Pancreas (tissue), 10 donors: ENCODE measurements around the gene KCNH1. TPM values are rescaled to one million over a fixed set of nuclear protein-coding genes. Genes with fewer than 3 reads are reported as not detected.

ENCODE experiments used
- ATAC-seq, 4 donors: fragments of 200-7000 bp; cut with Tn5 transposase; one replicate each; pipeline versions ENCODE4 v1.8.0 to v1.9.1; 2020; ENCODE audit warnings: mild to moderate bottlenecking in 4 of 4, moderate library complexity in 4 of 4
- DNase-seq, 6 donors: peaks; one replicate each; pipeline ENCODE4 v3.0.0-alpha.2; 2020
- FAIRE-seq: peaks from 2 replicates; lab custom pipeline; 2012; peaks lifted over from hg19 to GRCh38; lab: Jason Lieb, UNC
- H3K27ac ChIP-seq, 4 donors: fragments of 200-600 bp; sonication (generic); 1 replicate in 3 of 4; 2 replicates in 1 of 4; pipeline versions ENCODE4 v1.5.0 to v1.8.0; 2020
- H3K27me3 ChIP-seq, 4 donors: fragments of 200-600 bp; one replicate each; pipeline ENCODE4 v1.8.0; 2021
- H3K36me3 ChIP-seq, 3 donors: fragments of 200-600 bp; sonication (generic) in 1 of 3; one replicate each; pipeline versions ENCODE4 v1.5.0 to v1.8.0; 2020 to 2021
- H3K4me1 ChIP-seq, 3 donors: fragments of 200-600 bp; one replicate each; pipeline ENCODE4 v1.8.0; 2021
- H3K4me3 ChIP-seq, 4 donors: fragments of 200-600 bp; sonication (generic) in 2 of 4; one replicate each; pipeline versions ENCODE4 v1.5.0 to v1.8.0; 2020 to 2021
- H3K9me3 ChIP-seq, 4 donors: fragments of 200-600 bp; one replicate each; pipeline ENCODE4 v1.8.0; 2021
- WGBS, 2 donors: extraction: QIAGEN DNeasy Blood & Tissue Kit; methylation state at CpG; one replicate each; pipeline ENCODE4 v1.1.7; 2013; 5-methylcytosine and 5-hydroxymethylcytosine counted together
- intact Hi-C, 3 donors: fragments of 100-400 bp; cut with DNase I; formaldehyde crosslinking; loops; one replicate each; pipeline versions ENCODE4 v1.11.1 to v1.14.2; 2022
- polyA plus RNA-seq, 2 donors: library from polyadenylated mRNA; stranded (reverse); fragments of 200-250 nt; gene quantifications; one replicate each; pipeline ENCODE4 v1.2.3, GENCODE V29; 2013
- total RNA-seq, 6 donors: library from RNA; stranded (reverse); fragmentation: NEBNext Ultra II Directional in 4 of 6; extraction: Animal tissue kit (Norgen Biotek cat#: 25700) in 4 of 6; gene quantifications; one replicate each; pipeline versions ENCODE4 v1.2.1 to v1.2.4, GENCODE V29; 2021 to 2023
- TF ChIP-seq, protein P1 (sequence below), 4 donors: fragments of 200-600 bp; sonication (generic) in 3 of 4; IDR thresholded peaks; one replicate each; pipeline versions ENCODE4 v1.5.0 to v1.8.0; 2021; ENCODE audit warnings: antibody characterized with exemption in 4 of 4
- donor health status: healthy with polysubstance abuse.
- donor health status: DM: no; HTN: no; CAD: no; lungs with moderate emphysema.
- donor health status: DM: no; HTN: no; CAD: no.
- donor health status: control.
- donor health status: control.
- donor health status: Bipolar disorder and iron deficiency.
- donor health status: DM: yes; HTN: yes; CAD: no.
- donor health status: DM: no; HTN: no; CAD: no.
- donor health status: DM: no; HTN: no; CAD: no.
- donor health status: DM: yes; HTN: yes; CAD: no.

The KCNH1 gene, protein sequence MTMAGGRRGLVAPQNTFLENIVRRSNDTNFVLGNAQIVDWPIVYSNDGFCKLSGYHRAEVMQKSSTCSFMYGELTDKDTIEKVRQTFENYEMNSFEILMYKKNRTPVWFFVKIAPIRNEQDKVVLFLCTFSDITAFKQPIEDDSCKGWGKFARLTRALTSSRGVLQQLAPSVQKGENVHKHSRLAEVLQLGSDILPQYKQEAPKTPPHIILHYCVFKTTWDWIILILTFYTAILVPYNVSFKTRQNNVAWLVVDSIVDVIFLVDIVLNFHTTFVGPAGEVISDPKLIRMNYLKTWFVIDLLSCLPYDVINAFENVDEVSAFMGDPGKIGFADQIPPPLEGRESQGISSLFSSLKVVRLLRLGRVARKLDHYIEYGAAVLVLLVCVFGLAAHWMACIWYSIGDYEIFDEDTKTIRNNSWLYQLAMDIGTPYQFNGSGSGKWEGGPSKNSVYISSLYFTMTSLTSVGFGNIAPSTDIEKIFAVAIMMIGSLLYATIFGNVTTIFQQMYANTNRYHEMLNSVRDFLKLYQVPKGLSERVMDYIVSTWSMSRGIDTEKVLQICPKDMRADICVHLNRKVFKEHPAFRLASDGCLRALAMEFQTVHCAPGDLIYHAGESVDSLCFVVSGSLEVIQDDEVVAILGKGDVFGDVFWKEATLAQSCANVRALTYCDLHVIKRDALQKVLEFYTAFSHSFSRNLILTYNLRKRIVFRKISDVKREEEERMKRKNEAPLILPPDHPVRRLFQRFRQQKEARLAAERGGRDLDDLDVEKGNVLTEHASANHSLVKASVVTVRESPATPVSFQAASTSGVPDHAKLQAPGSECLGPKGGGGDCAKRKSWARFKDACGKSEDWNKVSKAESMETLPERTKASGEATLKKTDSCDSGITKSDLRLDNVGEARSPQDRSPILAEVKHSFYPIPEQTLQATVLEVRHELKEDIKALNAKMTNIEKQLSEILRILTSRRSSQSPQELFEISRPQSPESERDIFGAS
- total RNA-seq, result under 1 TPM; 0.24 to 0.49 (median 0.31) TPM
- polyA plus RNA-seq, result under 1 TPM; 0.46 to 0.61 TPM

DNA sequence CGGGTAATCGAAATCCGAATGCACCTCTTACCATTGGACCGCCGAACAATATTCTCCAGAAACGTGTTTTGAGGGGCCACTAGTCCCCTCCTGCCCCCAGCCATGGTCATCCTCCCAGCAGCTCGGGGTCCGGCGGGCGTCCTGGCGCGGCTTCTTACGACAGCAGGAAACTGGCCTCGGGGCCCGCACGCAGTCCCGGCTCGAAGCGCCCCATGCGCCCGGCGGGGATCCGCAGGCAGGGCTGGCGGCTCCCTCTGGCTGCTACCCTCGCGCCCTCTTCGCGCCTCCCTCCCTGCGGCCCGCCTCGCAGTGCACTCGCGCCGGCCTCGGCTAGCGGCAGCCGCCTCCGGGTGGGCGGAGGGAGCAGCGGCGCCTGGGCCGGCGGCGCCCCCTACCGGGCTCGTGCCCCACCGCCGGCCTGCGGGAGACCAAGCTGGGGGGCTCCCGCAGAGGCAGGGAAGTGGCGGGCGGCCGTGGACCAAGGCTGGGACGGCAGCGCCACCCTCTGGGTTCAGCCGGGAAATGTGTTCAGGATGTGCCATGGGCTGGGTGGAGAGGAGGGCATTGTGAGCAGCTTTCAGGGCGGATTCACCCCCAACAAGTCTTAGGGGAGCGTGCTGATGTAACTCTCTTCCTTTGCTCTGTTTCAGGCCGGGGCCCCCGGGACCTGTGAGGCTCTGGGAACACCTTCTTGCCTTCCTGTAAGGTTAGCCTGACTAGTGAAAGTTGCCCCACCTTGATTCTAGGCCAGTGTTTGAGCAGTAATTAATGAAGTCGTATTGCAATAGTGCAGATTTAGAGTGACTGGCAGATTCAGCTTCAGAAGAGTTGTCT, at the start of gene KCNH1:
Gene KCNH1 (minus strand): TSS at position 313 of the 834 bp plus-strand sequence. CDS start 203 bp downstream, at position 110.
- no peaks in the 10 kb centered on the region for H3K36me3 ChIP-seq
- FAIRE-seq (no peak), DNase-seq (peak; percentile 45 to 91 (median 68)), ATAC-seq (peak; percentile 94 to 97 (median 96))
- peaks cover 0 to 18% (median 0%) of the 10 kb centered on the region in 4 donors for H3K27me3 ChIP-seq
- no peak within 1 kb of the TSS for H3K27ac ChIP-seq
- TF ChIP-seq, protein P1, sequence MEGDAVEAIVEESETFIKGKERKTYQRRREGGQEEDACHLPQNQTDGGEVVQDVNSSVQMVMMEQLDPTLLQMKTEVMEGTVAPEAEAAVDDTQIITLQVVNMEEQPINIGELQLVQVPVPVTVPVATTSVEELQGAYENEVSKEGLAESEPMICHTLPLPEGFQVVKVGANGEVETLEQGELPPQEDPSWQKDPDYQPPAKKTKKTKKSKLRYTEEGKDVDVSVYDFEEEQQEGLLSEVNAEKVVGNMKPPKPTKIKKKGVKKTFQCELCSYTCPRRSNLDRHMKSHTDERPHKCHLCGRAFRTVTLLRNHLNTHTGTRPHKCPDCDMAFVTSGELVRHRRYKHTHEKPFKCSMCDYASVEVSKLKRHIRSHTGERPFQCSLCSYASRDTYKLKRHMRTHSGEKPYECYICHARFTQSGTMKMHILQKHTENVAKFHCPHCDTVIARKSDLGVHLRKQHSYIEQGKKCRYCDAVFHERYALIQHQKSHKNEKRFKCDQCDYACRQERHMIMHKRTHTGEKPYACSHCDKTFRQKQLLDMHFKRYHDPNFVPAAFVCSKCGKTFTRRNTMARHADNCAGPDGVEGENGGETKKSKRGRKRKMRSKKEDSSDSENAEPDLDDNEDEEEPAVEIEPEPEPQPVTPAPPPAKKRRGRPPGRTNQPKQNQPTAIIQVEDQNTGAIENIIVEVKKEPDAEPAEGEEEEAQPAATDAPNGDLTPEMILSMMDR (IDR thresholded peaks at IDR 0.05), result peak; percentile 61 to 87 (median 76)
- H3K4me3 ChIP-seq, result peak within 1 kb of the TSS; percentile 11 to 44 (median 22)
- WGBS, 2 donors, result 1% methylated on average over 45 to 61 of the region's 61 CpGs
- intact Hi-C loops, result loop anchor here in 2 of 3 donors (10.0 kb wide), 1 partner anchor 549 kb away; no protein-coding TSS in a partner anchor
- H3K4me1 ChIP-seq, result peaks cover 0 to 10% (median 0%) of the 10 kb centered on the region in 3 donors
- no peaks in the 10 kb centered on the region for H3K9me3 ChIP-seq

DNA sequence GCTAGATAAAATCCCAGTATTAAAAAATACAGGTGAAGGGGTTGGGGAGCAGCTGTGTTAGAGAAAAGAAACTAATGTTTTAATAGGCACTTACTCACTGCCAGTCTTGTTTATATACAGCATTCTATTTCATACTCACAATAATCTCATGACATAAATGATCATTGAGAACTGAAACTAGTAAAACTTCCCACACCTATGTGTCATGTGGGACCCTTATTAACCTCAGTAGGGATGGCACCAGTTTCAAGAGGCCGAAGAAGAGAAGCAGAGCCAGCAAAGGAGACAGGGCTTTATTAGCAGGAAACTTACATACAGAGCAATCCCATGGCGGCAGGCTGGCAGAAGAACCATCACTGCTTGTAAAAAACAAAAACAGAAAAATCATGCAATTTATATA, 48.8 kb upstream of the KCNH1 start:
- H3K4me1 ChIP-seq, result no peaks in the 10 kb centered on the region
- DNase-seq, result no peak
- FAIRE-seq, result no peak
- no peak for ATAC-seq
- no peaks in the 10 kb centered on the region for H3K27me3 ChIP-seq
- intact Hi-C loops, result no loop called here
- no peaks in the 10 kb centered on the region for H3K9me3 ChIP-seq
- H3K4me3 ChIP-seq, result no peak overlapping the region
- no peaks in the 10 kb centered on the region for H3K36me3 ChIP-seq
- H3K27ac ChIP-seq, result no peak overlapping the region
- WGBS, 2 donors, result 88 to 90% methylated on average over 2 of the region's 2 CpGs
- TF ChIP-seq, protein P1 (IDR thresholded peaks at IDR 0.05), result no peak

DNA sequence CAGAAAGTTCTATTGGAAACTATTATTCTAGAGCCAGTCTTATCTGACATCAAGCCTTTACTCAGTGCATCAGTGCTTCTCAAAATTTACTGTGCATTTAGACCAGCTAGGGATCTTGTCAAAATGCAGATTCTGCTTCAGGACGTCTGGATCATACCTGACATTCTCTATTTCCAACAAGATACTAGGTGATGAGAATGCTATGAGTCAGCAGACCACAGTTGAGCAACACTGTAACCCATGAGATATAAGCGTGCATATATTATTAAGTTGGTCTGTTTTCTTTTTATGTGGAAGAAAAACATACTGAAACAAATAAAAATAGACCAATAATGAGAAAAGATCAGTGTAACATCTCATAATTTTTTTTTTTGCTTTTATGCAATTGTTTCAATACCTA, 40.4 kb upstream of the KCNH1 start:
- no peaks in the 10 kb centered on the region for H3K27me3 ChIP-seq
- H3K9me3 ChIP-seq, result no peaks in the 10 kb centered on the region
- intact Hi-C loops, result no loop called here
- no peak overlapping the region for H3K4me3 ChIP-seq
- 44 to 52% methylated on average over 2 of the region's 2 CpGs for WGBS, 2 donors
- H3K36me3 ChIP-seq, result no peaks in the 10 kb centered on the region
- DNase-seq (no peak), ATAC-seq (no peak), FAIRE-seq (no peak)
- H3K4me1 ChIP-seq, result no peaks in the 10 kb centered on the region
- TF ChIP-seq, protein P1 (IDR thresholded peaks at IDR 0.05), result no peak
- H3K27ac ChIP-seq, result no peak overlapping the region

DNA sequence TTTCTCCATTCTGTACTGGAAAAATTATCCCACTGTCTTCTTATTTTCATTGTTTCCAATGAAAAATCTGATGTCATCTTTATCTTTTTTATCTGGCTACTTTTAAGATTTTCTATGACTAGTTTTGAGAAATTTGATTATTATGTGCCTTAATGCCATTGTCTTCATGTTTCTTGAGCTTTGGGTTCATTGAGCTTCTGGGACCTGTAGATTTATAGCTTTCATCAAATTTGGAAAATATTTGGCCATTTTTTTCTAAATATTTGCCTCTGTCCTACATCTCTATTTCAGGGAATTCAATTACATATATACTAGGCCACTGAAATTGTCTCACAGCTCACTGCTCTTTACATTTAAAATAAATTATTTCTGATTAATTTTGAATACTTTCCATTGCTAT, 38.7 kb upstream of the KCNH1 start:
- Histone ChIP-seq H3K36me3 (no peaks in the 10 kb centered on the region), H3K4me3 (no peak overlapping the region), H3K4me1 (no peaks in the 10 kb centered on the region), H3K27me3 (no peaks in the 10 kb centered on the region), H3K9me3 (no peaks in the 10 kb centered on the region), H3K27ac (no peak overlapping the region)
- FAIRE-seq (no peak), DNase-seq (no peak), ATAC-seq (no peak)
- intact Hi-C loops, result no loop called here
- TF ChIP-seq, protein P1 (IDR thresholded peaks at IDR 0.05), result no peak
